WTC11 (cell line): ENCODE data around the gene B3GNT9. TPM values are rescaled to one million over a fixed set of nuclear protein-coding genes. Genes with fewer than 3 reads are reported as not detected.
A peak's percentile ranks its signal among the peaks of the same experiment; 100 is the strongest.

Source experiments
- ATAC-seq: fragments of 200-7000 bp; cut with Tn5 transposase; 2 replicates; pipeline ENCODE4 v1.10.0; 2021; ENCODE audit warnings: mild to moderate bottlenecking, moderate library complexity
- CTCF ChIA-PET: fragments of 300-600 bp; sonication (Branson Sonifier 250); formaldehyde crosslinking; loops from one replicate; lab custom pipeline; 2021; ENCODE audit warnings: antibody characterized with exemption; lab: Charles Lee
- POLR2A ChIA-PET: fragments of 350-600 bp; sonication (Branson Sonifier 250); formaldehyde crosslinking; loops from one replicate; lab custom pipeline; 2021; ENCODE audit warnings: antibody characterized with exemption; lab: Charles Lee
- DNase-seq: peaks from one replicate; pipeline ENCODE4 v3.0.0; 2021; ENCODE audit warnings: low spot score
- H3K27ac Mint-ChIP-seq: 2 replicates; pipeline ENCODE4 v1.8.0; 2021; ENCODE audit warnings: mixed read lengths
- H3K27me3 Mint-ChIP-seq: 2 replicates; pipeline ENCODE4 v1.8.0; 2021; ENCODE audit warnings: low read depth, mild to moderate bottlenecking, moderate library complexity, mixed read lengths
- H3K36me3 Mint-ChIP-seq: 2 replicates; pipeline ENCODE4 v1.8.0; 2021; ENCODE audit warnings: mixed read lengths
- H3K4me1 Mint-ChIP-seq: 2 replicates; pipeline ENCODE4 v1.8.0; 2022; ENCODE audit warnings: mixed read lengths
- H3K4me3 Mint-ChIP-seq: 2 replicates; pipeline ENCODE4 v1.8.0; 2021; ENCODE audit warnings: mild to moderate bottlenecking, moderate library complexity, mixed read lengths
- H3K9me3 Mint-ChIP-seq: 2 replicates; pipeline ENCODE4 v1.8.0; 2021; ENCODE audit warnings: mixed read lengths
- ETV6 ChIP-seq: sonication (generic); formaldehyde crosslinking; IDR thresholded peaks from 2 replicates; pipeline ENCODE4 v1.8.1; 2022; ENCODE audit warnings: mild to moderate bottlenecking, missing genetic modification reagents
- FOXP1 ChIP-seq: sonication (generic); formaldehyde crosslinking; IDR thresholded peaks from 2 replicates; pipeline ENCODE4 v1.8.0; 2022; ENCODE audit warnings: missing genetic modification reagents, mild to moderate bottlenecking, moderate library complexity, borderline replicate concordance
- GABPB1 ChIP-seq: sonication (generic); formaldehyde crosslinking; IDR thresholded peaks from 2 replicates; pipeline ENCODE4 v1.8.1; 2023; ENCODE audit warnings: mild to moderate bottlenecking, missing genetic modification reagents
- HMGA2 ChIP-seq: fragments of 250-450 bp; sonication (Bioruptor Pico); IDR thresholded peaks from 2 replicates; pipeline ENCODE4 v1.4.0; 2021; ENCODE audit warnings: mild to moderate bottlenecking, moderate library complexity
- JAZF1 ChIP-seq: fragments of 250-450 bp; sonication (Bioruptor Pico); IDR thresholded peaks from 2 replicates; pipeline ENCODE4 v1.9.0; 2021; ENCODE audit warnings: moderate library complexity, mild to moderate bottlenecking, inconsistent platforms
- MYBL2 ChIP-seq: sonication (generic); formaldehyde crosslinking; IDR thresholded peaks from 2 replicates; pipeline ENCODE4 v1.8.1; 2023; ENCODE audit warnings: mild to moderate bottlenecking, moderate library complexity, missing genetic modification reagents
- NFE2L1 ChIP-seq: sonication (generic); formaldehyde crosslinking; IDR thresholded peaks from 2 replicates; pipeline ENCODE4 v1.8.1; 2023; ENCODE audit warnings: missing genetic modification reagents
- PRRX2 ChIP-seq: fragments of 250-450 bp; sonication (Bioruptor Pico); IDR thresholded peaks from 2 replicates; pipeline ENCODE4 v1.8.0; 2021; ENCODE audit warnings: mild to moderate bottlenecking
- RORB ChIP-seq: fragments of 250-450 bp; sonication (Bioruptor Pico); IDR thresholded peaks from 2 replicates; pipeline ENCODE4 v1.9.0; 2021; ENCODE audit warnings: mild to moderate bottlenecking
- SMAD4 ChIP-seq: sonication (generic); formaldehyde crosslinking; IDR thresholded peaks from 2 replicates; pipeline ENCODE4 v1.8.0; 2022; ENCODE audit warnings: mild to moderate bottlenecking, missing genetic modification reagents
- SP1 ChIP-seq: sonication (generic); formaldehyde crosslinking; conservative IDR thresholded peaks from 2 replicates; pipeline ENCODE4 v1.8.1; 2022; ENCODE audit warnings: missing genetic modification reagents
- TCF7 ChIP-seq: sonication (generic); formaldehyde crosslinking; IDR thresholded peaks from 2 replicates; pipeline ENCODE4 v1.8.0; 2022; ENCODE audit warnings: mild to moderate bottlenecking, low read depth, missing genetic modification reagents, moderate library complexity
- ZNF121 ChIP-seq: sonication (generic); formaldehyde crosslinking; IDR thresholded peaks from 2 replicates; pipeline ENCODE4 v1.8.0; 2023; ENCODE audit warnings: missing genetic modification reagents
- ZNF416 ChIP-seq: fragments of 250-450 bp; sonication (Bioruptor Pico); IDR thresholded peaks from 2 replicates; pipeline ENCODE4 v1.9.0; 2021; ENCODE audit warnings: mild to moderate bottlenecking, inconsistent platforms
- total RNA-seq: library from RNA; stranded (reverse); gene quantifications from 3 replicates; pipeline ENCODE4 v1.2.3, GENCODE V29; 2021
- TF ChIP-seq, protein P1 (sequence below): sonication (generic); formaldehyde crosslinking; IDR thresholded peaks from 2 replicates; pipeline ENCODE4 v1.8.1; 2023; ENCODE audit warnings: mild to moderate bottlenecking, moderate library complexity, missing genetic modification reagents
- TF ChIP-seq, protein P2 (sequence below): sonication (generic); formaldehyde crosslinking; IDR thresholded peaks from 2 replicates; pipeline ENCODE4 v1.8.1; 2022; ENCODE audit warnings: mild to moderate bottlenecking, missing genetic modification reagents, moderate library complexity, borderline replicate concordance
- TF ChIP-seq, protein P3 (sequence below): sonication (generic); formaldehyde crosslinking; IDR thresholded peaks from 2 replicates; pipeline ENCODE4 v1.8.1; 2023; ENCODE audit warnings: mild to moderate bottlenecking, missing genetic modification reagents, borderline replicate concordance
- TF ChIP-seq, protein P4 (sequence below): sonication (generic); formaldehyde crosslinking; IDR thresholded peaks from 2 replicates; pipeline ENCODE4 v1.8.0; 2022; ENCODE audit warnings: mild to moderate bottlenecking, missing genetic modification reagents
- TF ChIP-seq, protein P5 (sequence below): sonication (generic); formaldehyde crosslinking; IDR thresholded peaks from 2 replicates; pipeline ENCODE4 v1.8.1; 2022; ENCODE audit warnings: low read depth, mild to moderate bottlenecking, moderate library complexity, missing genetic modification reagents, borderline replicate concordance
- TF ChIP-seq, protein P6 (sequence below): sonication (generic); formaldehyde crosslinking; IDR thresholded peaks from 2 replicates; pipeline ENCODE4 v1.8.1; 2022; ENCODE audit warnings: missing genetic modification reagents, borderline replicate concordance
- TF ChIP-seq, protein P7 (sequence below): fragments of 250-450 bp; sonication (Bioruptor Pico); IDR thresholded peaks from 2 replicates; pipeline ENCODE4 v1.9.0; 2021; ENCODE audit warnings: mild to moderate bottlenecking

Gene B3GNT9
- total RNA-seq, 1 experiment from 2014 or later = 6.4 TPM

DNA sequence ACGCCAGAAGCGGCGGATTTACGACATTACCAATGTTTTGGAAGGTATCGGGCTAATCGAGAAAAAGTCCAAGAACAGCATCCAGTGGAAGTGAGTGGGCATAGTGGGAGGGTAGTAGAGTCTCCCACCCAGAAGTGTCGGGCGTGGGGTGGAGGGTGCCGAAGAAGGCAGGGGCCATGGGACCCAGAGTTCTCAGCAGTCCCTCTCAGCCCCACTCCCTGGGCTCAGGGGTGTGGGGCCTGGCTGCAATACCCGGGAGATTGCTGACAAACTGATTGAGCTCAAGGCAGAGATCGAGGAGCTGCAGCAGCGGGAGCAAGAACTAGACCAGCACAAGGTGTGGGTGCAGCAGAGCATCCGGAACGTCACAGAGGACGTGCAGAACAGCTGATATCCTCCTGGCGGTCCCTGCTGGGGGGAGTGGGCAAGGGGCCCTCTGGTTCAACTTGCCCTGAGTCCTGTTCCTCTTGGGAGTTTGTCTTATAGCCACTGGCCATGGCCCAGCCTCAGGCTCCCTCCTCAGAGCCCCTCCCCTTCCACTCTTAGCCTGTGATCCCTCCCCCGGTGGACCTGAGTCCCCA is 42.1 kb upstream of the B3GNT9 start (continued):
- TF ChIP-seq, protein P1, sequence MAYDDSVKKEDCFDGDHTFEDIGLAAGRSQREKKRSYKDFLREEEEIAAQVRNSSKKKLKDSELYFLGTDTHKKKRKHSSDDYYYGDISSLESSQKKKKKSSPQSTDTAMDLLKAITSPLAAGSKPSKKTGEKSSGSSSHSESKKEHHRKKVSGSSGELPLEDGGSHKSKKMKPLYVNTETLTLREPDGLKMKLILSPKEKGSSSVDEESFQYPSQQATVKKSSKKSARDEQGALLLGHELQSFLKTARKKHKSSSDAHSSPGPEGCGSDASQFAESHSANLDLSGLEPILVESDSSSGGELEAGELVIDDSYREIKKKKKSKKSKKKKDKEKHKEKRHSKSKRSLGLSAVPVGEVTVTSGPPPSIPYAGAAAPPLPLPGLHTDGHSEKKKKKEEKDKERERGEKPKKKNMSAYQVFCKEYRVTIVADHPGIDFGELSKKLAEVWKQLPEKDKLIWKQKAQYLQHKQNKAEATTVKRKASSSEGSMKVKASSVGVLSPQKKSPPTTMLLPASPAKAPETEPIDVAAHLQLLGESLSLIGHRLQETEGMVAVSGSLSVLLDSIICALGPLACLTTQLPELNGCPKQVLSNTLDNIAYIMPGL = no peak
- no peak for TF ChIP-seq NFE2L1
- TF ChIP-seq, protein P2, sequence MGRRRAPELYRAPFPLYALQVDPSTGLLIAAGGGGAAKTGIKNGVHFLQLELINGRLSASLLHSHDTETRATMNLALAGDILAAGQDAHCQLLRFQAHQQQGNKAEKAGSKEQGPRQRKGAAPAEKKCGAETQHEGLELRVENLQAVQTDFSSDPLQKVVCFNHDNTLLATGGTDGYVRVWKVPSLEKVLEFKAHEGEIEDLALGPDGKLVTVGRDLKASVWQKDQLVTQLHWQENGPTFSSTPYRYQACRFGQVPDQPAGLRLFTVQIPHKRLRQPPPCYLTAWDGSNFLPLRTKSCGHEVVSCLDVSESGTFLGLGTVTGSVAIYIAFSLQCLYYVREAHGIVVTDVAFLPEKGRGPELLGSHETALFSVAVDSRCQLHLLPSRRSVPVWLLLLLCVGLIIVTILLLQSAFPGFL (CRISPR knock-in tag) = no peak

DNA sequence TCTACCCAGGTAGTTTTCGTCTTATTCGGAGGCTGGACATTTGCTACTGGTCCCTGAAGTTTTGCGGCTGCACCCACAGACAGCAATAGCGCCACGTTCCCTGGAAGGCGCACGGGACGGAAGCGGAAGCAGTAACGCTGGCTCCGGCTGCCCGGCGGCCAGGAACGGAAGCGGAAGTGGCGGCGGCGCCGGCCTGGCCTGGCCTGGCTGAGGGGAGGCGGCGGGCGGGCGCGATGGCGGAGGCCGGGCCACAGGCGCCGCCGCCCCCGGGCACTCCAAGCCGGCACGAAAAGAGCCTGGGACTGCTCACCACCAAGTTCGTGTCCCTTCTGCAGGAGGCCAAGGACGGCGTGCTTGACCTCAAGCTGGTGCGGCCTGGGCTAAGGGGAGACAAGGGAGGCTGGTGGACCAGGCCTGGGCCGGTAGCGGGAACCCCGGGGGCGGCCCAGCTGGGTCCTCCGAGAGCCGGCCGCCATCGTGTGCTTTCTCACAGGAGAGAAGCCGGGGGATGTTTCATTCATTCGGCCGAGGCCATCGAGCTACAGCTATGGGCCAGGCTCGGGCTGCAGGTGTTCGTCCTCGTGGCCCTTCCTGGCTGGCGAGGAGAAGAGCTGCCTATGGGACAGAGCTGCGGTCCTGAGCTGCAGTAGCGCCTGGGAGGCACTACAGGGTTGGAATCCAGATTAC is 41.3 kb upstream of the B3GNT9 start, which contains the start of gene E2F4:
TSS of gene E2F4 (plus strand) at position 161 of the 687 bp plus-strand sequence. CDS start at position 234, 73 bp downstream.
- H3K4me3 Mint-ChIP-seq = peak within 1 kb of the TSS; percentile 87
- H3K4me1 Mint-ChIP-seq = peaks cover 23% of the 10 kb centered on the region
- no peaks in the 10 kb centered on the region for H3K27me3 Mint-ChIP-seq
- CTCF ChIA-PET = interaction anchor here (0.6 to 1.5 kb wide), 7 partner anchors 19 to 281 kb away, joined by 3 to 6 read pairs (median 3); partner anchors contain the start of genes B3GNT9, CES3 and TMEM208
- POLR2A ChIA-PET = no interaction called here
- H3K36me3 Mint-ChIP-seq = peaks cover 35% of the 10 kb centered on the region
- no peaks in the 10 kb centered on the region for H3K9me3 Mint-ChIP-seq
- ATAC-seq (peak; percentile 93), DNase-seq (peak; percentile 86)
- H3K27ac Mint-ChIP-seq = peak within 1 kb of the TSS; percentile 63
- TF ChIP-seq ETV6 (CRISPR knock-in tag) (peak; percentile 80), ZNF416 (CRISPR knock-in tag) (no peak), SMAD4 (CRISPR knock-in tag) (no peak), HMGA2 (CRISPR knock-in tag) (no peak), RORB (CRISPR knock-in tag) (no peak), TCF7 (0 out of 2 replicates have a peak, but pooled peaks have one; percentile 15), SP1 (CRISPR knock-in tag) (peak; percentile 60), FOXP1 (peak; percentile 82), JAZF1 (CRISPR knock-in tag) (no peak), PRRX2 (no peak), GABPB1 (CRISPR knock-in tag) (peak; percentile 69; the same call in 1 of the 2 replicates), ZNF121 (peak; percentile 72; the same call in 1 of the 2 replicates), MYBL2 (no peak)
- TF ChIP-seq, protein P3, sequence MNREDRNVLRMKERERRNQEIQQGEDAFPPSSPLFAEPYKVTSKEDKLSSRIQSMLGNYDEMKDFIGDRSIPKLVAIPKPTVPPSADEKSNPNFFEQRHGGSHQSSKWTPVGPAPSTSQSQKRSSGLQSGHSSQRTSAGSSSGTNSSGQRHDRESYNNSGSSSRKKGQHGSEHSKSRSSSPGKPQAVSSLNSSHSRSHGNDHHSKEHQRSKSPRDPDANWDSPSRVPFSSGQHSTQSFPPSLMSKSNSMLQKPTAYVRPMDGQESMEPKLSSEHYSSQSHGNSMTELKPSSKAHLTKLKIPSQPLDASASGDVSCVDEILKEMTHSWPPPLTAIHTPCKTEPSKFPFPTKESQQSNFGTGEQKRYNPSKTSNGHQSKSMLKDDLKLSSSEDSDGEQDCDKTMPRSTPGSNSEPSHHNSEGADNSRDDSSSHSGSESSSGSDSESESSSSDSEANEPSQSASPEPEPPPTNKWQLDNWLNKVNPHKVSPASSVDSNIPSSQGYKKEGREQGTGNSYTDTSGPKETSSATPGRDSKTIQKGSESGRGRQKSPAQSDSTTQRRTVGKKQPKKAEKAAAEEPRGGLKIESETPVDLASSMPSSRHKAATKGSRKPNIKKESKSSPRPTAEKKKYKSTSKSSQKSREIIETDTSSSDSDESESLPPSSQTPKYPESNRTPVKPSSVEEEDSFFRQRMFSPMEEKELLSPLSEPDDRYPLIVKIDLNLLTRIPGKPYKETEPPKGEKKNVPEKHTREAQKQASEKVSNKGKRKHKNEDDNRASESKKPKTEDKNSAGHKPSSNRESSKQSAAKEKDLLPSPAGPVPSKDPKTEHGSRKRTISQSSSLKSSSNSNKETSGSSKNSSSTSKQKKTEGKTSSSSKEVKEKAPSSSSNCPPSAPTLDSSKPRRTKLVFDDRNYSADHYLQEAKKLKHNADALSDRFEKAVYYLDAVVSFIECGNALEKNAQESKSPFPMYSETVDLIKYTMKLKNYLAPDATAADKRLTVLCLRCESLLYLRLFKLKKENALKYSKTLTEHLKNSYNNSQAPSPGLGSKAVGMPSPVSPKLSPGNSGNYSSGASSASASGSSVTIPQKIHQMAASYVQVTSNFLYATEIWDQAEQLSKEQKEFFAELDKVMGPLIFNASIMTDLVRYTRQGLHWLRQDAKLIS (CRISPR knock-in tag) = no peak
- TF ChIP-seq, protein P4, sequence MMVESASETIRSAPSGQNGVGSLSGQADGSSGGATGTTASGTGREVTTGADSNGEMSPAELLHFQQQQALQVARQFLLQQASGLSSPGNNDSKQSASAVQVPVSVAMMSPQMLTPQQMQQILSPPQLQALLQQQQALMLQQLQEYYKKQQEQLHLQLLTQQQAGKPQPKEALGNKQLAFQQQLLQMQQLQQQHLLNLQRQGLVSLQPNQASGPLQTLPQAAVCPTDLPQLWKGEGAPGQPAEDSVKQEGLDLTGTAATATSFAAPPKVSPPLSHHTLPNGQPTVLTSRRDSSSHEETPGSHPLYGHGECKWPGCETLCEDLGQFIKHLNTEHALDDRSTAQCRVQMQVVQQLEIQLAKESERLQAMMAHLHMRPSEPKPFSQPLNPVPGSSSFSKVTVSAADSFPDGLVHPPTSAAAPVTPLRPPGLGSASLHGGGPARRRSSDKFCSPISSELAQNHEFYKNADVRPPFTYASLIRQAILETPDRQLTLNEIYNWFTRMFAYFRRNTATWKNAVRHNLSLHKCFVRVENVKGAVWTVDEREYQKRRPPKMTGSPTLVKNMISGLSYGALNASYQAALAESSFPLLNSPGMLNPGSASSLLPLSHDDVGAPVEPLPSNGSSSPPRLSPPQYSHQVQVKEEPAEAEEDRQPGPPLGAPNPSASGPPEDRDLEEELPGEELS = peak; percentile 77; the same call in 1 of the 2 replicates
- TF ChIP-seq, protein P5, sequence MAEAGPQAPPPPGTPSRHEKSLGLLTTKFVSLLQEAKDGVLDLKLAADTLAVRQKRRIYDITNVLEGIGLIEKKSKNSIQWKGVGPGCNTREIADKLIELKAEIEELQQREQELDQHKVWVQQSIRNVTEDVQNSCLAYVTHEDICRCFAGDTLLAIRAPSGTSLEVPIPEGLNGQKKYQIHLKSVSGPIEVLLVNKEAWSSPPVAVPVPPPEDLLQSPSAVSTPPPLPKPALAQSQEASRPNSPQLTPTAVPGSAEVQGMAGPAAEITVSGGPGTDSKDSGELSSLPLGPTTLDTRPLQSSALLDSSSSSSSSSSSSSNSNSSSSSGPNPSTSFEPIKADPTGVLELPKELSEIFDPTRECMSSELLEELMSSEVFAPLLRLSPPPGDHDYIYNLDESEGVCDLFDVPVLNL (CRISPR knock-in tag) = 0 out of 2 replicates have a peak, but pooled peaks have one; percentile 25
- TF ChIP-seq, protein P6, sequence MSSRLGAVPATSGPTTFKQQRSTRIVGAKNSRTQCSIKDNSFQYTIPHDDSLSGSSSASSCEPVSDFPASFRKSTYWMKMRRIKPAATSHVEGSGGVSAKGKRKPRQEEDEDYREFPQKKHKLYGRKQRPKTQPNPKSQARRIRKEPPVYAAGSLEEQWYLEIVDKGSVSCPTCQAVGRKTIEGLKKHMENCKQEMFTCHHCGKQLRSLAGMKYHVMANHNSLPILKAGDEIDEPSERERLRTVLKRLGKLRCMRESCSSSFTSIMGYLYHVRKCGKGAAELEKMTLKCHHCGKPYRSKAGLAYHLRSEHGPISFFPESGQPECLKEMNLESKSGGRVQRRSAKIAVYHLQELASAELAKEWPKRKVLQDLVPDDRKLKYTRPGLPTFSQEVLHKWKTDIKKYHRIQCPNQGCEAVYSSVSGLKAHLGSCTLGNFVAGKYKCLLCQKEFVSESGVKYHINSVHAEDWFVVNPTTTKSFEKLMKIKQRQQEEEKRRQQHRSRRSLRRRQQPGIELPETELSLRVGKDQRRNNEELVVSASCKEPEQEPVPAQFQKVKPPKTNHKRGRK = no peak
- TF ChIP-seq, protein P2 (CRISPR knock-in tag) = no peak
- TF ChIP-seq, protein P7, sequence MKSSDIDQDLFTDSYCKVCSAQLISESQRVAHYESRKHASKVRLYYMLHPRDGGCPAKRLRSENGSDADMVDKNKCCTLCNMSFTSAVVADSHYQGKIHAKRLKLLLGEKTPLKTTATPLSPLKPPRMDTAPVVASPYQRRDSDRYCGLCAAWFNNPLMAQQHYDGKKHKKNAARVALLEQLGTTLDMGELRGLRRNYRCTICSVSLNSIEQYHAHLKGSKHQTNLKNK = 0 out of 2 replicates have a peak, but pooled peaks have one; percentile 33
